Upper lobe of left lung (tissue), 6 donors: ENCODE measurements around the gene RFC3. TPM values are rescaled to one million over a fixed set of nuclear protein-coding genes. Genes with fewer than 3 reads are reported as not detected.

Experiments
- ATAC-seq, 2 donors: fragments of 200-7000 bp; cut with Tn5 transposase; one replicate each; pipeline ENCODE4 v1.9.1; 2022; ENCODE audit warnings: mild to moderate bottlenecking in 2 of 2, moderate library complexity in 2 of 2; ENCODE audit not compliant: low FRiP score in 2 of 2
- DNase-seq, 2 donors: peaks; one replicate each; pipeline ENCODE4 v3.0.0-alpha.2; 2019 to 2020
- H3K27ac ChIP-seq, 4 donors: fragments of 200-600 bp; sonication (generic); one replicate each; pipeline ENCODE4 v1.5.1; 2016 to 2019
- H3K27me3 ChIP-seq, 4 donors: fragments of 200-600 bp; sonication (generic); one replicate each; pipeline ENCODE4 v1.5.1; 2017 to 2019
- H3K36me3 ChIP-seq, 4 donors: fragments of 200-600 bp; sonication (generic); one replicate each; pipeline ENCODE4 v1.5.1; 2016 to 2019
- H3K4me1 ChIP-seq, 4 donors: fragments of 200-600 bp; sonication (generic); one replicate each; pipeline ENCODE4 v1.5.1; 2018 to 2019
- H3K4me3 ChIP-seq, 4 donors: fragments of 200-600 bp; sonication (generic); one replicate each; pipeline ENCODE4 v1.5.1; 2017 to 2019; ENCODE audit warnings: mild to moderate bottlenecking in 2 of 4, moderate library complexity in 1 of 4
- H3K9me3 ChIP-seq, 4 donors: fragments of 200-600 bp; sonication (generic); one replicate each; pipeline ENCODE4 v1.5.1; 2018 to 2019
- CTCF ChIP-seq, 6 experiments: fragments of 450-650 bp in 4 of 6; fragments of 200-600 bp in 2 of 6; sonication (generic) in 2 of 6; IDR thresholded peaks; one replicate each; pipeline ENCODE4 v1.5.1; 2016 to 2019; ENCODE audit warnings: antibody characterized with exemption in 6 of 6
- EP300 ChIP-seq, 4 donors: sonication (generic); formaldehyde crosslinking; IDR thresholded peaks; one replicate each; pipeline ENCODE4 v1.5.1; 2017; ENCODE audit warnings: antibody characterized with exemption in 4 of 4, control low read depth in 2 of 4
- POLR2A ChIP-seq, 4 donors: fragments of 450-650 bp; IDR thresholded peaks; one replicate each; pipeline ENCODE4 v1.5.1; 2016 to 2017; ENCODE audit warnings: antibody characterized with exemption in 4 of 4, mild to moderate bottlenecking in 2 of 4
- POLR2AphosphoS5 ChIP-seq, 2 donors: sonication (generic); formaldehyde crosslinking; IDR thresholded peaks; one replicate each; pipeline ENCODE4 v1.5.1; 2017; ENCODE audit warnings: antibody characterized with exemption in 2 of 2
- WGBS, 2 donors: methylation state at CpG; one replicate each; pipeline ENCODE4 v1.1.5; 2017 to 2018; 5-methylcytosine and 5-hydroxymethylcytosine counted together
- total RNA-seq, 6 donors: library from RNA; depleted of rRNA in 4 of 6; stranded (reverse); fragments of >200 nt in 4 of 6; gene quantifications; one replicate each; pipeline versions ENCODE4 v1.1.0 to v1.2.1, GENCODE V29; 2016 to 2021
- donor health status: DM: no; HTN: no; CAD: no; lungs with moderate emphysema.
- donor health status: DM: no; HTN: yes; CAD: no; lungs with severe emphysema.

Gene RFC3
- total RNA-seq, 6 donors from 2014 or later: 6.9 to 24.4 (median 9.3) TPM

GRCh38 chr13:33838647-33839046, 20.7 kb downstream of the RFC3 start:
- H3K36me3 ChIP-seq: peaks cover 0 to 8% (median 4%) of the 10 kb centered on the region in 4 donors
- H3K4me1 ChIP-seq: no peaks in the 10 kb centered on the region
- peak in 1 of 2 donors; percentile 76 for ATAC-seq
- H3K9me3 ChIP-seq: no peaks in the 10 kb centered on the region
- H3K27me3 ChIP-seq: no peaks in the 10 kb centered on the region
- H3K27ac ChIP-seq: no peak overlapping the region
- TF ChIP-seq CTCF (IDR thresholded peaks at IDR 0.05) (no peak), POLR2AphosphoS5 (IDR thresholded peaks at IDR 0.05) (no peak), EP300 (IDR thresholded peaks at IDR 0.05) (no peak), POLR2A (IDR thresholded peaks at IDR 0.05) (no peak)
- no peak for DNase-seq
- H3K4me3 ChIP-seq: no peak overlapping the region
- 53 to 68% methylated on average over 4 of the region's 4 CpGs for WGBS, 2 donors

- Histone ChIP-seq H3K27me3 (no peaks in the 10 kb centered on the region), H3K36me3 (peaks cover 0 to 8% (median 0%) of the 10 kb centered on the region in 4 donors), H3K27ac (no peak overlapping the region), H3K4me3 (no peak overlapping the region), H3K9me3 (no peaks in the 10 kb centered on the region), H3K4me1 (no peaks in the 10 kb centered on the region)
- no peak for TF ChIP-seq POLR2AphosphoS5 (IDR thresholded peaks at IDR 0.05)
- WGBS, 2 donors: 90 to 92% methylated on average over 1 of the region's 1 CpG
- no peak for DNase-seq
- ATAC-seq: no peak
Measured at GRCh38 chr13:33840402-33840801, 22.5 kb downstream of the RFC3 start.

- Histone ChIP-seq H3K4me3 (no peak overlapping the region), H3K27ac (no peak overlapping the region), H3K36me3 (peaks cover 0 to 5% (median 0%) of the 10 kb centered on the region in 4 donors), H3K9me3 (no peaks in the 10 kb centered on the region), H3K27me3 (no peaks in the 10 kb centered on the region), H3K4me1 (no peaks in the 10 kb centered on the region)
- TF ChIP-seq POLR2AphosphoS5 (IDR thresholded peaks at IDR 0.05): no peak
- TF ChIP-seq POLR2A (IDR thresholded peaks at IDR 0.05): no peak
- no peak for TF ChIP-seq EP300 (IDR thresholded peaks at IDR 0.05)
- TF ChIP-seq CTCF (IDR thresholded peaks at IDR 0.05): no peak
- DNase-seq: no peak
- WGBS, 2 donors: 85 to 93% methylated on average over 4 of the region's 4 CpGs
- ATAC-seq: no peak
Measured at GRCh38 chr13:33842207-33842606, 24.3 kb downstream of the RFC3 start.

GRCh38 chr13:33842986-33843385, 25.0 kb downstream of the RFC3 start:
- DNase-seq: no peak

GRCh38 chr13:33845572-33846302, 27.8 kb downstream of the RFC3 start:
- ATAC-seq (no peak), DNase-seq (no peak)
- H3K27me3 ChIP-seq: no peaks in the 10 kb centered on the region
- H3K4me1 ChIP-seq: no peaks in the 10 kb centered on the region
- no peaks in the 10 kb centered on the region for H3K9me3 ChIP-seq
- TF ChIP-seq CTCF (IDR thresholded peaks at IDR 0.05) (no peak), POLR2A (IDR thresholded peaks at IDR 0.05) (no peak), POLR2AphosphoS5 (IDR thresholded peaks at IDR 0.05) (no peak), EP300 (IDR thresholded peaks at IDR 0.05) (no peak)
- H3K27ac ChIP-seq: no peak overlapping the region
- H3K36me3 ChIP-seq: peaks cover 0 to 5% (median 0%) of the 10 kb centered on the region in 4 donors
- H3K4me3 ChIP-seq: no peak overlapping the region

More at GRCh38 chr13:33842986-33843385, 25.0 kb downstream of the RFC3 start:
- no peak overlapping the region for H3K4me3 ChIP-seq
- ATAC-seq: no peak
- TF ChIP-seq POLR2A (IDR thresholded peaks at IDR 0.05) (no peak), POLR2AphosphoS5 (IDR thresholded peaks at IDR 0.05) (no peak), EP300 (IDR thresholded peaks at IDR 0.05) (no peak), CTCF (IDR thresholded peaks at IDR 0.05) (no peak)
- H3K36me3 ChIP-seq: peaks cover 0 to 5% (median 0%) of the 10 kb centered on the region in 4 donors
- H3K27ac ChIP-seq: no peak overlapping the region
- no peaks in the 10 kb centered on the region for H3K27me3 ChIP-seq
- no peaks in the 10 kb centered on the region for H3K9me3 ChIP-seq
- no peaks in the 10 kb centered on the region for H3K4me1 ChIP-seq
